Activated effector memory CD4-positive, alpha-beta T cell treated with Interleukin-2 at 50 U/mL for 16 hours (primary cell): Measurements from ENCODE around the gene EYS.

Experiments
- DNase-seq: peaks from one replicate; pipeline ENCODE4 v3.0.0-alpha.2; 2020

The EYS gene

DNA sequence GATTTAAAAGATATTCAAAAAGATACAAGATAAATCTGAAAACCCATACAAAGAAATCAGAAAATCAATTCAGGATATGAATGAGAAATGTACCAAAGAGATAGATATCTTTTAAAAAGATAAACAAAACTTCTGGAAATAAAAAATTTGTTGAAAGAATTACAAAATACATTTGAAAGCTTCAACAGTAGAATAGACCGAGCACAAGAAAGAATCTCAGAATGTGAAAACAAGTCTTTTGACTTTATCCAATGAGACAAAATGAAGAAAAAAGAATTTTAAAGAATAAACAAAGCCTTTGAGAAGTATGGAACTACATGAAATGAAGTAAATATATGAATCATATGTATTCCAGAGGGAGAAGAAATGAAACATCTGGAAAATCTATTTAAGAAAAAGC, 1011.0 kb downstream of the EYS start:
- DNase-seq = no peak

DNA sequence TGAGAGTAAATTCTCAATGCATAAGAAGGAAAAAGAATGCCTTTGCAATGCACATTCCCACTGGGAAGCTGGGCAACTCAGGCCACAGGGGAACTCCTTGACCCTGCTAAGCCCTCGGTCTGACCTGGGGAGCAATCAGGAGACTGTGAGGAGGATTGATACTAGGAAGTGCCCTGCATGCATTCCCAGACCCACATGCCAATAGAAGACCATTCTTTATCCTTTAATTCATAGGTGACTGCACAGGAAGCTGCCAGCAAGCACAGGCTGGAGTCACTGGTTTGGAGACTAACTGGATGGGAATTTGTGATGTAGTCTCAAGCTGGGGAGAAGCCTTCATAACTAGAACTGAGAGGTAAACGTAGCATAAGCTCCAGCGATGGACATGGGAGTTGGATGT, 1012.7 kb downstream of the EYS start:
- no peak for DNase-seq

DNA sequence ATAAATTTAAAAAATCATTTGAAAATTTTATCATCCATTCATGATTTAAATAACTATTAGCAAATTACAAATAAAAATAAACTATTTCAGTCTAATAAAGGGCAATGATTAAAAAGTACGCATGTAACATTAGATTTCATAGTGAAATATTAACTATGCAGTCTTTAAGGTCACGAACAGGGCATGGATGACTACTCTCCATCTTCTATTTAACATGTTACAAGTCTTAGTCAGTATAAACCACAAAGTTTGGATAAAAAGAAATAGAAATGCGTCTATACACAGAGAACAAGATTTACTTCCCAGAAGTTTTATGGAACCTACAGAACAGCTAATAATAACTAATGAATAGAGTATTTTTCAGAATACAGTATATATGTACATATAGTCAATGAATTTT, 1016.0 kb downstream of the EYS start:
- DNase-seq = no peak

DNA sequence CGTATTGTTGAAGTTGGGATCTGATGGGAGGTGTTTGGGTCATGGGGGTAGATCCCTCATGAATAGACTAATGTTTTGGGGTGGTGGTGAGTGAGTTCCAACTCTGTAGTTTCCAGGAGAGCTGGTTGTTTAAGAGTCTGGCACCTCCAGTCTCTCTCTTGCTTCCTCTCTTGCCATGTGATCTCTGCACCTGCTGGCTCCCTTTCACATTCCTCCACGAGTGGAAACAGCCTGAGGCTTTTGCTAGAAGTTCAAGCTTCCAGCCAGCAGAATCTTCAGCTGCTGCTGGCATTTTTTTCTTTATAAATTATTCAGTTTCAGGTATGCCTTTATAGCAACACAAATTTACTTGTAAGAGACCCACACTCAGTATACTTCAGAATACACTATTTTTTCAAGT, 1021.6 kb downstream of the EYS start:
- no peak for DNase-seq

DNA sequence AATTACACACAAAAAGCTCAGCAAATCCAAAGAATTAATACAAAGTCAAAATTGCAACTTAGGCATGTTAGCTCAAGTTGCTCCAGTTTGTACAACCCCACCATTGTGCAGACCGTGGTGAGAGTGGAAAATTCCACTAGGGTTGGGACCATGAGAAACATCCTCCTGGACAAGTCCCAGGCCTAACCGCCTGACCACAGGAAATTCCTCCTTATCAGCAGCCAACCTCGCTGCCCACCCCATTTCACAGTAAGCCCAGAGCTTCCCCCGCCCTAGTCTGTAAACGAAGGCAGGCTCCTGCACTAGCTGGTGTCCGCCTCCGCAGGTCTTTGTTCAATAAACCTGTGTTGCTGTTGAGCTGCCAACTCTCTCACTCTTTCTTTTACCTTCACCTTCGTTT, 1023.3 kb downstream of the EYS start:
- no peak for DNase-seq

DNA sequence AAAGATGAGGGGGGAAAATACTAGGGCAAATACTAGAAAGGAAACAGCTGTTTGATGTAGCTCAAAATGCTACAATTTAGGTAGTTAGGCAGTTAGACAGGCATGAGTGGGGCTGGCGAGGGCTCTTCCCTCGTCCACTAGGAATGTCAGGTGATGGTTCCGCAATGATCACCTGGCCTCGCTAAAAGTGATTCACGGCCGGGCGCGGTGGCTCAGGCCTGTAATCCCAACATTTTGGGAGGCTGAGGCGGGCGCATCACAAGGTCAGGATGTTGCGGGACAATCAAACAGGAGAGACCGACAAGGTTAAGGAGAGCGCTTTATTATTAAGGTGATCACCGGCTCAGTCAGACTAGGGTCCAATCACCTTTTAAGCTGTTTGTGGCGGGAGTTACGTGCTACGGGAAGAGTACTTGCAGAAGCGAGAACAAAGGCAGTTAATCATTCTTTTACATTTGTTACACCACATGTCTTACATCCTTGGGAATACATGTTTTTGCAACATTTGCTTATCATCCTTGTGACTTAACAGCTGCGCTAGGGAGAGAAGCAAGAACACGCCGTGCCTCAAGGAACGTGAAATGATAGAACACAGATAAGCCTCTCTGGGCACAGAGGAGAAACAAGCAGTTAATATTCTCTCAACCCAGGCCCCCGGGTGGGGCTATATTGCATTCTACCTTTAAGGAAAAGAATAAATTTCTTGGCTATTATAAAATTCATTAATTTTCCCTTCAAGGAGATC, 1025.4 kb downstream of the EYS start:
- no peak for DNase-seq

DNA sequence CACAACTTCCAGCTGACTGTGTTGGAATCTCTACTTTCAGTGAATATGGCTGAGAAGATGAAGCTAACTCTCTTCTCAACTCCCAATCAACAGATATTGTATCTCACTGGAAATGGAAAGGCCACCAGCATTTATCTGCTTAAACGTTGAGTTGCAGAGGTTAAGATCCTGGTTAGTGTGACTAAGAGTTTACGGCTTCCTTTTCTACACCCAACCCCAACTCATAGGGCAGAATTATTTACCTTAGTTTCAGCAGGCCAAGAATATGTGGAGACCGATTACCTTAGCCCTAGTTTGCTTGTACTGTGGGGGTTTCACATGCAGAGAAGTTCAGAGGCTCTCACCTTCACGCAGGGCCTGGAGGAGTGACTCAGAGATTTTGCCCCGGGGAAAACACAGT, 1026.6 kb downstream of the EYS start:
- no peak for DNase-seq

DNA sequence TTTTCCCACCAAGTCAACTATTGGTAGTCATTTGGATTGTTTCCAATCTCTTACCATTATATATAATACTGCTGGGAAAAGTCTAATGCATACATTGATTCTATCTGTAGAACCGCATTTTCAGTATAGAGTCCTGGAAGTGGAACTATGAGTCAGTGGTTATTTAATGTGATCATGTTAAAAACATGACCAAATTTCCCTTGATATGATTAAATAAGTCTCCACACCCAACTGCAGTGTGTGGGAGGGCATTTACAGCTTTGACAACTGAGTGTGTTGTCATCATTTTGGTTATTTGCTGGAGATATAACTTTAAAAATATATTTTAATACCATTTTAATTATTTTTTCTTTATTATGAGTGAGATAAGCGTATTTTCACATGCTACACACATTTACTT, 1027.6 kb downstream of the EYS start:
- DNase-seq = no peak

DNA sequence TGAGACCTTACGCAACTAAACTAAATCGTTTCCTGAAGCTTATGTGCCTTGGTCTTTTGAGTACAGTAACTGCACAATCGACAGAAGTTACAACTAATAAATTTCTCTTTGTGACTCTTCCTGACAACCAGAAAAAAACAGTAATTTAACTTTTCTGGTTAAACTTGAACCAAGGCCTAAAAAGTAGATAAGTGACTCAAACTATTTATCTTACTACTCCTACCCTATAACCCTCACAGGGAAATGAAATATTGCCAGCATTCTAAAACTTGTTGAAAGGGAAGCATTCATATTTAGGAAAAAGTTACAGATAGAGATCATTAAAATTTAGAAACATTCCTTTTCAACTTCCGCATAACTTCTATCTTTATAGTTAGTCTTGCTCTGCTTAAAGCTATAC, 1034.4 kb downstream of the EYS start:
- DNase-seq = no peak

DNA sequence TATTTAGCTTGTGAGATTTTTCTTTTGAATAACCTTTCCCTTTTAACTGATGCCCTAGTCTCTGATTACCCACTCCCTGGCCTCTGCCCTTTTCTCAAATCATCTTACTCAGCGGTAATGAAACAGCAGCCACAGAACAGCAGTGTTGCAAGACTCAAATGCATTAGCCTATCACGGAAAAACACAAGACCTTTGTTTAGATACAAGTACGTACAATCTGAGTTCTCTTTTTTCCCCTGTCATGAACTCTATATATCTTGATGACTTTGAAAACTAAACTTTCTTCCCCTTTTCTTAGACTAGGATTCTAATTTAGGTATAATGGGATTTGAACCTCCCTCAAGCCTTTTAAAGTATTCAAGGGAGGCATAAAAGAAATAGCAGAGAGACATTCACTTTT, 1034.9 kb downstream of the EYS start:
- no peak for DNase-seq

DNA sequence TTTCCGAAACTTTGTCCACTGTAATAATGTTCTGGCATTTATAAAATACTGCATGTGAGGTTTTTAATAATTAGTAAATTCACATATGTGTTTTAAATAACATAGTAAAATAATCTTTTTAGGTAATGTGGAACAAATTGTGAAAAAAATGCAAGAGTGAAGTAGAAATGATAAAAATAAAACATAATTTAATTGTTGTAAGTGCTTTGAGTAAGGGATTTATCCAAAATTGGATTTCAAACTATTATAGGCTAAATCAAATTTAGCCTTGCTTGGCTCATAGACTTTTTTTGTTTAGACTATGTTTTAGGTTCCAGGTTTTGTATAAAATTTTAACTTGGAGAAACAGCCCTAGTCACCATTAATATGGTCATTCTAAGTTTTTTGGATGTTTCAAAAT, 1041.9 kb downstream of the EYS start:
- no peak for DNase-seq

DNA sequence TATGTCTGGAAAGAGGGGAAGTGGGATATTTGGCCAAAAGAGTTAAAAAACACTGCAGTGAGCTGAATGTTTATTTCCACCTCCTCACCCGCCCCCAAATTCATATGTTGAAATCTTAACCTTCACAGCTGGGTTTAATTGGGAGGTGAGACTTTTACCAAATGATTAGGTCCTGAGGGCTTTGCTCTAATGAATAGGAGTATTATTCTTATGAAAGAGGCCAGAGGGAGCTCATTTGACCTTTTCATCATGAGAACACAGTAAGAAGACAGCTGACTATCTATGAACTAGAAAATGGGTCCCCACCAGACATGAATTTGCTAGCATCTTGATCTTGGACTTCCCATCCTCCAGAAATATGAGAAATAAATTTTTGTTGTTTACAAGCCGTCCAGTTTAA, 1042.5 kb downstream of the EYS start:
- DNase-seq = no peak

DNA sequence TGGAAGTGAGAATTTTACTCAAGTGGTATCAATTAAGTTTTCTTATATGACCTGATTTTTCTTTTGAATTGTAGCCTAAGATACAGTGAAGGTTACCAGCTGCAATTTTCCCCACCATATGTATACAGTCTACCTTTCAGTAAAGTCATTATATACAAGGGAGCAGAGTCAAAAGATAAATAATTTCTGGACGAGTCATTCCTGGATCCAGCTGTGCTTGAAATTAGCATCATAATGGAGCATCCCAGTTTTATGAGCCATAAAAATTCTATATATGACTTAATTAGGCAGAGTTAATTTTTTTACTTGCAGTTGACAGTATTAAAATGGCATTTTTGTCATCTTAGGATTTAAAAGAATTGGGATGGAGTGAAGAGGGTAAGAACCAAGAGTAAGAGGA, 1063.0 kb downstream of the EYS start:
- no peak for DNase-seq

DNA sequence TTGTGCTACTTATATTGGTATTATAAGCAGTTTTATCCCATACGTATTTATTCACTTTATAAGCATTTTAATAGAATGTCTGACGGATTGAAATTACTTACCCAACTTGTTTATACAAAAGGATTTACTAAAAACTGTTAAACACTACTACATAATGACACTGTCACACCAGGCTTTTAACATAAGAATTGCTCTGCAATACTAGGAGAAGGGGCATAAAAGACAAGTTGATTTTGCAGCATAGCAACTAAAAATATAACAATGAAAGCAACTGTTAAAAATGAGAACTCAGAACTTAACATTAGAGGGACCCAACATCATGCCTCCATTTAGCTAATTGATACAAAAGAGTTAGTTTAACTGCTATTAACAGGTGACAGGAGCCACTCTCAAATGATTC, 1076.1 kb downstream of the EYS start:
- DNase-seq = no peak

DNA sequence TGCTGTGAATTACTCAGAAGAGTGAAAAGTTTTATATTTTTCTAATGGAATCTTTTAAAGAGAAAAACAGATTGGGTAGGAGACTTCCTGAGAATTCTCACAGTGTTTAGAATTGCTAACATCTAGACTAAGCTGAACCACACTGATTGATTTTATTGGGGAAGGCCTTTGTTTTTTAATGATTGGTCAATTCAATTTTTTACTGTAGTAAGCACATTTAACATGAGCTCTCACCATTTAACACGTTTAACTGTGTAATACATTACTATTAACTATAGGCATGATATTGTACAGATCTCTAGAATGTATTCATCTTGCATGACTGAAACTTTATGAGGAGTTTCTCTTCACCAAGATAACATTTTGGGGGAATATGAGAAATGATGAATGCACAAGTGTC, 1084.1 kb downstream of the EYS start:
- no peak for DNase-seq

DNA sequence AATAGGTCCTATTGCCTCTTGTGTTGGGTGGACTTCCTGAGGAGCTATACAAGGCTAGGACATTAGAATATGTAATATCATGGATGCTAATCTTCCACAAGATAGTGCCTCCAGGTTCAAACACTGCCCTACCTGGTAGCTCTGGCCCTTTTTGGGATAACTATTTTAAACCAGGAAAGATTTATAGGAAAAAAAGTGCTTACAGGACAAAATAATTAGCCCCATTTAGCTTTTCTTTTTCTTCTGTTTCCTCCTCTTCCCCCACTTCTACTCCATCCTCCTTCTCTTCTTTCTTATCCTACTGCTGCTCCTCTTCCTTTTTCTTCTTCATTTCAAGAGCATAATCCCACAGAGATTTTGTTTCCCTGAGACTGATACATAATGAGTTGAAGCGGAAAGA, 1104.0 kb downstream of the EYS start:
- no peak for DNase-seq

DNA sequence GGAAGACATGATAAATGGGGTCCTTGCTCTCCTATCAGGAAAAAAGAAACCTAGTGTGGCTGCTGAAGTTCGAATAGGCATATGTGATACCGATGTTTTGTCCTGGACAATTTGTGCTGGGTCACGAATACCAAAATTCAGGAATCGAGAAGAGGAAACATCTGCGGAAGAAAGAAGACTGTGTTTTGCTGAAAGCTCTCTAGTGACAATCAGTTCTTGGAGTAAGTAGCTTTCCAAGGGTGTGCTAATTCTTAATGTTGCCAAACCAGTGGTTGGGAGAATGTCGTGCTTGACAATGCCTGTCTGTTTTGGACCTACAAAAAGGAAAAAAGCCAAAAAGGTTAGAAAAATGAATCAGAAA, 1115.4 kb downstream of the EYS start:
- DNase-seq = no peak

DNA sequence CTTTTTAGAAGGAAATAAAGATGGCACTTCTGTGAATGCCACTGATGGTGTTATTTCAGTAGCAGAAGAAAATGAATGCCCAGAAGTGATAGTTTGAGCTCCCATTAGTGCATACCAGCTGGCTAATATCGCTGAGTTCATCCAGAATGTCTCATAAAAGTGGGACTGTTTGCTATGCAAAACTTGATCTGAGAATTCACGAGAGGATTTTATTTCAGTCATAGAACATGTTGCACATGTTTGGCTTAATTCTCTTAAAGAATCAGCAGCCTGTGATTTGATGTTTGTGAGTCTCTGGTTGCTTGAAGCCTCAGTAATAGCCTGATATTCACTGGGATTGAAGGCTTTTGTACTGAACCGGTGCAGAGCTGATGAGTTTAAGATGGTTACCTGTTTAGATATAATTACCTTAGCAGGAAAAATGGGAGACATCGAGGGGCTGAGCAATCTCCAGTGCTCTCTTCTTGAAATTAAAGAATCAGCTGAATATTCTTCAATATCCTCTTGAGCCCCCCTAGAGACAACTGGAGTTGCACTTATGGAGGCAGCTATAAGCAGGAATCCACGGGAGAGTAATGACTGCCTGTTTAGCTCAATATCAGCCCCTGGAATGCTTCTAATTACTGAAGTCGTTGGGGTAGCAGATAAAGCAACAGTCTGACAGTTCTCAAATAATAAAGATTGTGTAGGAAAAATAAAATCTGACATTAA, 1115.9 kb downstream of the EYS start:
- no peak for DNase-seq

DNA sequence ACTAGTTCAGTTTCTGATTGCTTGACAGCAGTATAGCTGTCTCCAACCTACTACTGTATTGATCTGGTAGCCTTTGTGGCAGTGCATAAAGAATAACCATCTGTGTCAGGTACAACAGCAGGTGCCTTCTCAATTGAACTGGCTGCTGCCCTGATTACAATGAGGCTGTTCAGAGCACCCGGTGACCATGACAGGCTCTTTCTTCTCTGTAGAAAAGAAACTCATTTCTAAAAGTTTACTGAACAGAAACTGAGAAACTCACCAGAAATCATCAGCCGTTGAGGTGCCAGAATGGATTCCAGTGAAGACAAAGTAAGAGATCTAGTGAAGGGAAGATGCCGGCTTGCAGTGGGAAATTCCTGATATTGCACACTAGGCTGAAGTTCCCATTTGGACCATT, 1117.1 kb downstream of the EYS start:
- DNase-seq = no peak

DNA sequence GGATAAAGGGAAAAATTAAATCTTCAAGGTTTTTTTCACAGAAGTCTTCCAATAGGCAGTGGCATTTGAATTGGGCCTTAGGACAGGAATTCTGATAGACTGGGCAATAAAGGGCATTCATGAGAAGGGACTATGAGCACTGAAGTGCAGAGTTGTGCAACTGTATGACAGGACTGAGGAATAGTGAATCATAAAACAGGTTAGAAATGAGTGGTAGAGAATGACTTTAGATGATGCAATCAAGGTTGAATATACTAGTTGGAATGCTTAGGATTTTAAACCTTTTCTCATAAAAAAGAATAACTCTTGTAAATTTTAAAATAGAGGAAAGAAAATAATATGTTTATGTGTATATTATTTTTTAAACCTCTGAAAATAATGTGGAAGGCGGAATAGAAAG, 1126.7 kb downstream of the EYS start:
- no peak for DNase-seq

DNA sequence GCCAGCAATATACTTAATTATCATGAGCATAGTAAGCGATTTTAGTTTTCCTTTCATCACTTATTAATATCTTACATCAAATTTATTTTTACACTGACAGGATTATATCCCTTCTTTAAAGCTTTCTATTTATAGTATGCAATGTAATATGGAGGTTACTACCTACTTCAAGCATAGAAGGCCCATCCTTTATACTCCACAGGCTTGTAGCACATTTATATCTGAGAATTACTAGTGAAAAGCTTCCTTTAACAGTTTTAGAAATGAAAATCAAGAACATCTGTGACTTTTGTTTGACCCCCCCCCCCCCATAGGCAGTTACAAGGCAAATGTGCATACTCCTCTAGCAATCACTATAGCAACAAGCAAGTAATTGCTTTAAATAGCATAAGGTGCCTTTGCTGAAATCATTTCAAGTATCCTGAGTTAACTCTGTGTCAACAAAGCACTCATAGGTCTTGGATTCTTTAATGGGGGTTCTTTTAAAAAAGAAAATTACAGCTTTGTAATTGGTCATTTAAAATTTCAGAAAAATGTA, 1153.7 kb downstream of the EYS start:
- DNase-seq = no peak

DNA sequence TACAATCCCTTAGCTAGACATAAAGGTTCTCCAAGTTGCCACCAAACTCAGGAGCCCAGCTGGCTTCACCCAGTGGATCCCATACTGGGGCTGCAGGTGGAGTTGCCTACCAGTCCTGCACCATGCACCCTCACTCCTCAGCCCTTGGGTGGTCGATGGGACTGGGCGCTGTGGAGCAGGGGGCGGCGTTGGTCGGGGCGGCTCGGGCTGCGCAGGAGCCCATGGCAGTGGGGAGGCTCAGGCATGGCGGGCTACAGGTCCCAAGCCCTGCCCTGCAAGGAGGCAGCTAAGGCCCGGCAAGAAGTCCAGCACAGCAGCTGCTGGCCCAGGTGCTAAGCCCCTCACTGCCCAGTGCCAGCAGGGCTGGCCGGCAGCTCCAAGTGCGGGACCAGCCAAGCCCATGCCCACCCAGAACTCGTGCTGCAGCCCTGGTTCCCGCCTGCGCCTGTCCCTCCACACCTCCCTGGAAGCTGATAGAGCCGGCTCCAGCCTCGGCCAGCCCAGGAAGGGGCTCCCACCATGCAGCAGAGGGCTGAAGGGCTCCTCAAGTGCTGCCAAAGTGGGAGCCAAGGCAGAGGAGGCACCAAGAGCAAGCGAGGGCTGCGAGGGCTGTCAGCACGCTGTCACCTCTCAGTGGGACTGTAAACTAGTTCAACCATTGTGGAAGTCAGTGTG, 1159.3 kb downstream of the EYS start:
- DNase-seq = no peak

DNA sequence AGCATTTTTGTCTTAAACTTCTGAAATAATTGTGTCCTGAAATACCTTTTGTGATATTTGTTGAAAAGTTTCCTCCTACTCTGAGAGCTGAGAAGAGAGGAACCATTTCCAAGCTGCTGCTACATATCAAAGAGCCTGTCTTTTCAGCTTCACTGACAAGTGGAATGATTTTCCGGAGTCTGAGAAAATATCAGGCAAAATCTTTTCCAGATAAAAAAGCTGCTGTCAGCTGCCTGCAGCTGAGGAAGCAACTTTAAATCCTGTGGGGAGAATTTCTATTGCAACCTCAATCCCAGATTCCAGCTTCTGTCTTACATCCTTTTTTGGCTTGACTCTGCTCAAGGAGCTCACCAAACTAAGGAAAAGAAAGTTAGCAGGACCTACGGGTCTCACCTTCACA, 1167.1 kb downstream of the EYS start:
- no peak for DNase-seq

DNA sequence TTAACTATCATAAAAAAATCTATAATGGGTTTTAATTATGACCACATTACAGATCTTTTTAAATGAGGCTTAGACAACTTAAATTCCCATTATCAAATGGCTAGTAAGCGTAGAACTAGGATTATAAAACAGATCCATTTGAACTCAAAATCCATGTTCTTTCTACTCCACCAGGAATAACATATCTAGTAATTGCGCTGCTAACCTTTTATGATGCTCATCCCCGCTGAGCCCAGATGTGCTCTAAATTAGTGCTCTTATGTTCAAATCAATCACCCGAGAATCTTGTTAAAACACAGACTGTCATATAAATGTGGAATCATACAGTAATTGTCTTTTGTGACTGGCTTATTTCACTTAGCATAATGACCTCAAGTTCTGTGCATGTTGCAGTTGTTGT, 1168.3 kb downstream of the EYS start:
- no peak for DNase-seq
